Loucy (cell line): Measurements from ENCODE around the gene ADARB2.

Experiments used
- CTCF ChIP-seq: fragments of 200-600 bp; sonication (generic); conservative IDR thresholded peaks from 2 replicates; pipeline ENCODE4 v1.5.1; 2014; ENCODE audit warnings: mild to moderate bottlenecking, antibody characterized with exemption, low read length
- EZH2phosphoT487 ChIP-seq: fragments of 200-600 bp; IDR thresholded peaks from 2 replicates; pipeline ENCODE4 v1.6.1; 2018; ENCODE audit warnings: antibody characterized with exemption, mild to moderate bottlenecking, moderate library complexity, borderline replicate concordance

- TF ChIP-seq CTCF, result no peak
- no peak for TF ChIP-seq EZH2phosphoT487
Measured at GRCh38 chr10:1712944-1713671, 24.2 kb downstream of the ADARB2 start.
